Inflammatory macrophage (primary cell): ENCODE measurements around the gene TUBA4B.
A peak's percentile ranks its signal among the peaks of the same experiment; 100 is the strongest.
"Not testable (repeated sequence)": the region's sequence is repeated elsewhere in the genome, so short reads cannot be mapped to it uniquely, and the experiment has no call there.

ENCODE experiments used
- DNase-seq, 2 donors: peaks; one replicate each; pipeline ENCODE4 v3.0.0-alpha.2; 2020 to 2022

The TUBA4B gene

GRCh38 chr2:219277703-219278654 lies 24.9 kb downstream of the TUBA4B start:
- peak; percentile 63 to 68 for DNase-seq

DNA sequence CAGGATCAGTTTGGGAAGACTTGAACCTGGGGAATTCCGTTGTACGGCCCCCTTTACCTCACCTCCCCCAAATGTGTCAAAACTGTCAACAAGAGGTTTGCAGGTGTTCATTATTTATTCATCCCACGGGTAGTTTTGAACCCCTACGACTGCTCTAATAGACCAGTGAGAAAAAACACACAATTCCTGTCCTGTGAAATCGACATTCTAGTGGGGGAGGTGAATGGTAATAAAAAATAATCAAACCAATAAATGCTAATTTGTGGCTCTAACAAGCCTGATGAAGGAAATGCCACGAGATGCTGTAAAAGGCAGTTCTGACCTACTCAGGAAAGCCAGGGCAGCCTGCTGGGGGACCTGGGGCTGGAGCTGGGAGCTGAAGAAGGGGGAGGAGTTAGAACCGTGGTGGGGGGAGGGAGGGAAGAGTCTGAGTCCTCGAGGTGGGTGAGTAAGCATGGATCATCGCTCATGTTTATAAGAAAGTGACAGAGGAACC lies 25.7 kb downstream of the TUBA4B start:
- no peak for DNase-seq

DNA sequence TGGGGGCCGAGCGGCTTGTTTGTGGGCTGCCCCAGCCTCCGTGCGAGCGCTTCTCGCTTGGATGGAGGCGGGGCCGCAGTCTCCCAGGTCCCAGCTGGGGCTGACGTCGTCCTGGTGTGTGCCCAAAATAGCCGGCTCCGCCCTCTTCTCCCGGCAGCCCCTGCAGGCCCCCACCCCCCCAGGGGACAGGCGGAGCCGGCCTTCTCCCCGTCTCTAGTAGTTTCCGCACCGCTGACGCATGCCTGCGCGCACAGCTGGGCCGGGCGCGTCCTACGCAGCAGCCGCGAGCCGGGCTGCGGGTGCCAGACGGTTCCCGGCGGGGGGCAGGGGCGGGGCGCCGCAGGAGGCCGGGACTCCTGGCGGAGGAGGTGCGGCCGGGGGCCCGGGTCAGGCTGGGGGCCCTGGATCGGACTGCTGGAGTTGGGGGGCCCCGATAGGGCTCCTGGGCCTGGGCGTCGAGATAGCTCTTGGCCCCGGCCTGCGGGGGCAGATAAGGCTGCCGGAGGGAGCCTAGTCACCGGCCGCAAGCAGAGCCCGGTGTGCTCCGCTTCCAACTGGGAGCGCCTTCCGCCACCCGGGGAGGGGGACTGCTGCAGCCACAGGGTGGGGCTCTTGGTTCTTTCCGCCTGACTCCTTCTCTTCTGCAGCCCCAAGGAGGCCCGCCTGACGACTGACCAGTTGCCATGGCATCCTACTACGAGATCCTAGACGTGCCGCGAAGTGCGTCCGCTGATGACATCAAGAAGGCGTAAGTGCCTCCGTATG lies 26.3 kb downstream of the TUBA4B start, which contains the start of gene DNAJB2:
Gene DNAJB2 (plus strand): TSS at position 216 of the 765 bp plus-strand sequence. CDS start 468 bp downstream, at position 684.
- DNase-seq, result peak; percentile 99 to 100

DNA sequence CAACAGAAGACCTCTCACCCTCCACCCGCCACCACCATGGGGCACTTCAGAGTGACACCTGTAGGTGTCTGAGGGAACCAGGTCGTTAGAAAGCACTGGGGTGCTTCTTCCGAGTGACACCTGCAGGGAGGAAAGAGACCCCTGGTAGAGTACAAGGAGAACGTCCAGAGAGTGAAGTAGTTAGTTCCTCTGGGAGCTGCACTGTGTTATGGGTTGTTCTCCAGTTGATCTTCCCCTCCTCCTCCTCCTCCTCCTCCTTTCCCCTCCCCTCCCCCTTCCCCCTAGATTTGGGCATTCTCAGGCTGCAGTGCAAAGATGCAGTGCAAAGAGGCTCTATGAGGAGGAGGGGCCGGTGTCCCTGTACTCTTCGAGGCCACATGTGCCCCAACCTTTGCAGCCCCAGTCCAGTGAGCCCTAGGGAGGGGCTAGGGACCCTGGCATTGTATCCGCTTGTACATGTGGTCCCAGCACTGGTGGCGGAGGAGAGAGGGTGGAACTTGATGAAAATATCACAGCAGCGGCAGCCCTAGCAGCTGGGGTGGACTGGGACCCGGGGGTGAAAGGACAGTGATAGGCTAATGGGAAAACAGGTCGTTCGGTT lies 27.0 kb downstream of the TUBA4B start:
- DNase-seq, result no peak

GRCh38 chr2:219280651-219281050 lies 27.6 kb downstream of the TUBA4B start:
- DNase-seq, result no peak

DNA sequence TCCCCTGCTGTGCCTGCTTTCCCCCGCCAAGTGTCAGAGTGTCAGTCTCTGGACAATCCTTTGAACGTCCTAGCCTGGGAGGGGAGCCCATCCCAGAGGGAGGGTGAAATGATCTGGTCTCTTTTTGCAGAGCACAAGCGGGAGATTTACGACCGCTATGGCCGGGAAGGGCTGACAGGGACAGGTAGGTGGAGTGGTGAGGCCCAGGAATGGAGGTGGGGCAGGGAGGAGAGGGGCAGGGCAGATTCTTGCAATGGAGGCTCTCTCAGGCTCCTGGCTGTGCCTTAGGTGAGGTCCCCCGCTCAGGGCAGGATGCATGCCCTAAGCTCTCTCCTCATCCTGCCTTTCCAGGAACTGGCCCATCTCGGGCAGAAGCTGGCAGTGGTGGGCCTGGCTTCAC lies 28.5 kb downstream of the TUBA4B start:
- DNase-seq, result no peak

- DNase-seq, result no peak
Measured at GRCh38 chr2:219282375-219282774, 29.3 kb downstream of the TUBA4B start.

- DNase-seq, result no peak
Measured at GRCh38 chr2:219282943-219283581, 30.0 kb downstream of the TUBA4B start.

DNA sequence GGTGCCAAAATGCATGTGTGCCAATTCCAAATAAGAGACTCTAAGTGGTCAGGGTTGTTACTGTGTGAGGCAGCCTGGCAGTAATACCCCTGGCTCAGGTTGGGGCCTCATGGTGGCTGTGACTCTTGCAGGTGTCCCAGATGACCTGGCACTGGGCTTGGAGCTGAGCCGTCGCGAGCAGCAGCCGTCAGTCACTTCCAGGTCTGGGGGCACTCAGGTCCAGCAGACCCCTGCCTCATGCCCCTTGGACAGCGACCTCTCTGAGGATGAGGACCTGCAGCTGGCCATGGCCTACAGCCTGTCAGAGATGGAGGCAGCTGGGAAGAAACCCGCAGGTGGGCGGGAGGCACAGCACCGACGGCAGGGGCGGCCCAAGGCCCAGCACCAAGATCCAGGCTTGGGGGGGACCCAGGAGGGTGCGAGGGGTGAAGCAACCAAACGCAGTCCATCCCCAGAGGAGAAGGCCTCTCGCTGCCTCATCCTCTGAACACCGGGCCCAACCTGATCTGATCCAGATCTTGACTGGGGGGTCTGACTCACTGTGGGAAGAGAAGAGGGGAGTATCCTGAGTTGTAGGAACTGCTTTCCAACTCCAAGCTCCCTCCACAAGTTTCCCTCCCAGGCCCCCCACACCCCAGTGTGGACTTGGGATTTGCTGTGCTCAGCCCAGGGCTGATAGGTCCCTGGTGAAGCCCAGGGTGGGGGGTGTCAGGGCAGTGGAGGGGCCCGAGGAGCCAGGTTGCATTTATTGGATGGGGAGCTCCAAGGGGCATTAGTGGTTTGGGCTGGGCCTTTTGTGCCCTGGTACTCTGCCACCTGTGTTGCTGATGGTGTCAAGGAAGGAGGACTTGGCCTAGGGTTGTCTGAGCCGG lies 31.7 kb downstream of the TUBA4B start:
- DNase-seq, result no peak

DNA sequence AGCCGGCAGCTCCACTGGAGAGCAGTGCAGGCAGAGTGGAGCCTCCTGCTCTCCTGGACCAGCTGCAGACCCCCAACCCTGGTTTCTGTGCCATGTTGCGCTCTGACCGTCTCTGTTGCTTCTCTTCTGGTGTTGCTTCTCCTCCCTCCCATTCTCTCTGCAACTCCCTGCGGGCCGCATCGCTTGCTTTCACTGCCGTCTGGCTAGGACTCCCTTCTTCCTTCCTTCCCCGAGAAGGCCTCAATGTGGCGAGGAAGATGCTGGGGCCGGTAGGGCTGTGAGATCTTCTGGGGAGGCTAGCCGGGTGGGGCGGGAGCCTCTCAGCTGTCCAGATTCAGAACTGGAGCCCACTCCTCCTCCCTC lies 32.3 kb downstream of the TUBA4B start:
- DNase-seq, result no peak

DNA sequence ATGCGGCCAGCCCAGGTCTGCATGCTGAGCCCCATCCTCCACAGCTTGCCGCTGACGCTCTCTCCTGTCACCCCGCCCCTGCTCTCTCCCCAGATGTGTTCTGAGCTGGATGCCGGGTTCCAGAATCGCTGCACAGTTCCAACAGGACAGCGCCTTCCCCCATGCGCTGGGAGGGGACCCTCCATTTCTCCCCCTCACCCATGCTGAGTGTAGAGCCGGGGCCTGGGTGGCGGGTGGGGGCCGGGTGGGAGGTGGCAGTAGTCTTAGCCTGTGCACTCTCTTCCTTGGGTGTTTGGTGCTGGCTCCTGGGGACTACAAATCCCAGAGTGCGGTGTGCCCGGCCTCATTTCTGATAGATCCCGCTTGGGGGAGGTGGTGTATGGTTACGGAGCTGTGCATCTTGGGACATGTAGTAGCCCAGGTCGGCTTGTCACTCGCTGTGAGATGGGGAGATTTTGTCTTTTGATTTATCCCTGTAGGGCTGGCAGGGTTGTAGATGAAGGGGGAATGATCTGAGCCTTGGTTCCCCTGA lies 32.9 kb downstream of the TUBA4B start:
- DNase-seq, result no peak

- DNase-seq, result peak in 1 of 2 donors; percentile 35
Measured at GRCh38 chr2:219286436-219287115, 33.5 kb downstream of the TUBA4B start.

DNA sequence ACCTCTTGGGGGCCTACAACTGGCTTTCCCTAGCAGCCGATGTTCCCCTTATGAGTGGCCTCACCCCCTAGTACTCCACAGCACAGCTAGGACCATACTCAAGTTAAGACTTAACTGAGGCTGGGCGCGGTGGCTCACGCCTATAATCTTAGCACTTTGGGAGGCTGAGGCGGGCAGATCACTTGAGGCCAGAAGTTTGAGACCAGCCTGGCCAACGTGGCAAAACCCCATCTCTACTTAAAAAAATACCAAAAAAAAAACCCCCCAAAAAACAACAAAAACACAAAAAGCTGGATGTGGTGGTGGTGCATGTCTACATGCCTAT lies 34.0 kb downstream of the TUBA4B start:
- DNase-seq, result not testable (repeated sequence)

- no peak for DNase-seq
Measured at GRCh38 chr2:219287580-219288265, 34.7 kb downstream of the TUBA4B start.

- DNase-seq, result no peak
Measured at GRCh38 chr2:219289195-219289536, 36.1 kb downstream of the TUBA4B start.

GRCh38 chr2:219289537-219290361 lies 36.7 kb downstream of the TUBA4B start:
- DNase-seq, result peak; percentile 33 to 55

- no peak for DNase-seq
Measured at GRCh38 chr2:219290381-219291171, 37.5 kb downstream of the TUBA4B start.

- no peak for DNase-seq
Measured at GRCh38 chr2:219291394-219291793, 38.4 kb downstream of the TUBA4B start.
